ENCODE measurements around the gene CRTAP.
"Not testable (repeated sequence)": the region's sequence is repeated elsewhere in the genome, so short reads cannot be mapped to it uniquely, and the experiment has no call there.

The CRTAP gene

GRCh38 chr3:33159981-33160380 lies 46.2 kb downstream of the CRTAP start:
- H3K4me3 ChIP-seq (replicated peaks; ENCODE audit: low read depth, low read length), result no peak overlapping the region
- H3K36me3 ChIP-seq (ENCODE audit: control insufficient read depth, insufficient read depth, low read length), result no peaks in the 10 kb centered on the region
- no peak for DNase-seq (ENCODE audit: extremely low read depth, insufficient read length)
- H3K27me3 ChIP-seq (replicated peaks; ENCODE audit: control insufficient read depth, insufficient read depth, low read length), result no peaks in the 10 kb centered on the region; the same call in 1 of the 2 replicates
- no peak for TF ChIP-seq CTCF (IDR thresholded peaks at IDR 0.05; ENCODE audit: insufficient read depth, low read length, poor library complexity, severe bottlenecking)

- H3K36me3 ChIP-seq (ENCODE audit: control insufficient read depth, insufficient read depth, low read length); H3K4me3 ChIP-seq (replicated peaks; ENCODE audit: low read depth, low read length); DNase-seq (ENCODE audit: extremely low read depth, insufficient read length); H3K27me3 ChIP-seq (replicated peaks; ENCODE audit: control insufficient read depth, insufficient read depth, low read length): not testable (repeated sequence)
Measured at GRCh38 chr3:33162621-33163020, 48.8 kb downstream of the CRTAP start.

- Histone ChIP-seq H3K27me3 (replicated peaks; ENCODE audit: control insufficient read depth, insufficient read depth, low read length) (no peaks in the 10 kb centered on the region), H3K4me3 (replicated peaks; ENCODE audit: low read depth, low read length) (no peak overlapping the region), H3K36me3 (ENCODE audit: control insufficient read depth, insufficient read depth, low read length) (no peaks in the 10 kb centered on the region)
- no peak for TF ChIP-seq CTCF (IDR thresholded peaks at IDR 0.05; ENCODE audit: insufficient read depth, low read length, poor library complexity, severe bottlenecking)
- no peak for DNase-seq (ENCODE audit: extremely low read depth, insufficient read length)
Measured at GRCh38 chr3:33165372-33165771, 51.6 kb downstream of the CRTAP start.

- no peak for TF ChIP-seq CTCF (IDR thresholded peaks at IDR 0.05; ENCODE audit: insufficient read depth, low read length, poor library complexity, severe bottlenecking)
- no peaks in the 10 kb centered on the region for H3K36me3 ChIP-seq (ENCODE audit: control insufficient read depth, insufficient read depth, low read length)
Measured at GRCh38 chr3:33166095-33166494, 52.3 kb downstream of the CRTAP start.

GRCh38 chr3:33167284-33167683 lies 53.5 kb downstream of the CRTAP start:
- no peak for DNase-seq (ENCODE audit: extremely low read depth, insufficient read length)
- H3K4me3 ChIP-seq (replicated peaks; ENCODE audit: low read depth, low read length), result no peak overlapping the region
- H3K27me3 ChIP-seq (replicated peaks; ENCODE audit: control insufficient read depth, insufficient read depth, low read length), result no peaks in the 10 kb centered on the region
- H3K36me3 ChIP-seq (ENCODE audit: control insufficient read depth, insufficient read depth, low read length), result no peaks in the 10 kb centered on the region
- no peak for TF ChIP-seq CTCF (IDR thresholded peaks at IDR 0.05; ENCODE audit: insufficient read depth, low read length, poor library complexity, severe bottlenecking)

More at GRCh38 chr3:33166095-33166494, 52.3 kb downstream of the CRTAP start:
- DNase-seq (ENCODE audit: extremely low read depth, insufficient read length), result no peak
- no peaks in the 10 kb centered on the region for H3K27me3 ChIP-seq (replicated peaks; ENCODE audit: control insufficient read depth, insufficient read depth, low read length)
- no peak overlapping the region for H3K4me3 ChIP-seq (replicated peaks; ENCODE audit: low read depth, low read length)

GRCh38 chr3:33167716-33168336 lies 54.0 kb downstream of the CRTAP start:
- no peak for DNase-seq (ENCODE audit: extremely low read depth, insufficient read length)
- Histone ChIP-seq H3K36me3 (ENCODE audit: control insufficient read depth, insufficient read depth, low read length) (no peaks in the 10 kb centered on the region), H3K27me3 (replicated peaks; ENCODE audit: control insufficient read depth, insufficient read depth, low read length) (no peaks in the 10 kb centered on the region), H3K4me3 (replicated peaks; ENCODE audit: low read depth, low read length) (no peak overlapping the region)
- no peak for TF ChIP-seq CTCF (IDR thresholded peaks at IDR 0.05; ENCODE audit: insufficient read depth, low read length, poor library complexity, severe bottlenecking)

Data from GM06990 (cell line).